COR-L47 (cell line): Measurements from ENCODE around the gene COL12A1.

Experiments
- DNase-seq: peaks from one replicate; lab custom pipeline; 2025; lab: John Stamatoyannopoulos, UW

COL12A1 gene

DNA sequence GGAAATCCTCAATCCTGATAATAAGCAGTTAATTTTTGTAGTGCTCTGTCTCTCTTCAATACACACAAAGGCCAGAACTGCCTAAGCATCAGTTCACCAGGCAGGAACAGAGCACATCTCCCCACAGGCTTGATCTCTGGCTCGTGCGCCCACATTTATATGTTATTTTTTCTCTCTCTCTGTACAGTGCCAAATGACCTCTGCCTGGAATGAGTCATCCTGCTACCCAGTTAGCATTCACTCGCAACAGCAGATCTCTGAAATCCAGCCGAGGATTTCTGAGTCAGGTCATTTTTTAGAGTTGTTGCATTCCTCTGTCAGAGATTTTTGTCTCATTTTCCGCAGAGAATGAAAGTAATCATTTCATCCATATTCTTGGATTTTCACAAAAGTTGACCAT is 107.1 kb downstream of the COL12A1 start:
- no peak for DNase-seq

- no peak for DNase-seq
Measured at GRCh38 chr6:75096966-75097365, 108.9 kb downstream of the COL12A1 start.

DNA sequence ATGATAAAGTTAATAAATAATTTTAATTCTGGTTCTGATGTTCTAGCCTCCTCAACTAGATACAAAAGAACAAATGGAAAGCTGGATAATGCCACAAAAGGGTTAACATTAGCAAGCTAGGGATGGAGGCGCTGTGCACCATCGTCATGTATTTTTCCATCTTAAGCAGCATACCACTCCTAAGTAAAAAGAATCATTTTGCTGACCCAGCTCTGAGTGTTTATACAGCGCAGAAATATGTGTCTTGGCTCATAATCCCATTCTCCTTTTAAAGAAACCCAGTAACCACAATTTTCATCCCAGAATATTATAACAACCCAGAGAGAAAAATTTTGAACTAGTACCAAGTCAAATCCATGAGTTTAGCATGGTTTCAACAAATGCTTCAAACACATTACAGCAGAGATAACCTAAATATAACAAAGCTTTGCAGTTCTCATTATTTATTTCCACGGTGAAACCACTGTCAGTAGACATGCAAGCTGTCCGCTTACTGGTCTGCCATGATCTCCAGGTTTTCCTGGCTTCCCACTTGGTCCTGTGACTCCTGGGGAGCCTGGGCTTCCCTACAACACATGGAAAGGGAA is 111.1 kb downstream of the COL12A1 start:
- DNase-seq, result no peak

DNA sequence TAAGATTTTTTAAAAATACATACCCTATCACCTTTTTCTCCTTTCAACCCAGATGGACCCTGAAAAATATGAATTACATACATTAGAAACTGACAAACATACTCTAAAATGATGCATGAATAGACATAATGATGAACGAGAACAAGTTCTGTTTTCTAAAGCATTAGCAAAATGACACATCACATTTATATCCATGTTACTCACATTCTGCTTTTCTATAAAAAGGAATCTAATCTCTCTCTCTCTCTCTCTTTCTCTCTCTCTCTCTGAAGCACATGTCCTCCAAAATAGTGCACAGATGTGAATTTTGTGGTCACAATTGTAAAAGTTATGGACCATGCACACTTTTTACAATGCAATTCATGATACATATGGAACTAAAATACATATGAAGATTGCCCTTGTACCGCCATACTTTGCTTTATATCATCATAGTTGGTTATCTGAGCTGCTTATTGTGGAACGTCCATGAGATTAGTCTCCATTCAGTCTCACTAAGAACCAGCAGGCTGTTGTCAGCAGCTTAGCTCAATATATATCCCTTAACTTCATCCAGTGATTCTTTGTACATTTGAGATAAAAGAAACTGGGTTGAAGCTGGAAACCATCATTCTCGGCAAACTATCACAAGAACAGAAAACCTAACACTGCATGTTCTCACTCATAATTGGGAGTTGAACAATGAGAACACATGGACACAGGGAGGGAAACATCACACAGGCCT is 114.2 kb downstream of the COL12A1 start:
- DNase-seq, result no peak

DNA sequence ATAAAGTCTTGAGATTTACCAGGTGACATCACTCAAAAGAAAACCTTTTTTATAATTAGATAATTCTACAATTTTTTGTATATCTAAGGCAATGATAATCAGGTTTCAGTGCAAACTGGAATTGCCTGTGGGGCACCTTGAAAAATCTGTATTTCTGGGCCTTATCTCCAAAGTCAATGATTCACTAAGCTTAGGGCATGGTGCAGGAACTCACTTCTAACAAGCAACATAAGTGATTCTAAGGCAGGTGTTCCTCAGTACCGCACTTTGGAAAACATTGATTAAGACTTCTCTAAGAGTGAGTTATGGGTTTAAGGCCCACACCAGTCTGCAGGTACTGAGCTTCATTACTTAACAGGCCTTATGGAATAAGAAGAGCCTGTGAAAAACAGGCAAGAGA is 115.3 kb downstream of the COL12A1 start:
- no peak for DNase-seq

DNA sequence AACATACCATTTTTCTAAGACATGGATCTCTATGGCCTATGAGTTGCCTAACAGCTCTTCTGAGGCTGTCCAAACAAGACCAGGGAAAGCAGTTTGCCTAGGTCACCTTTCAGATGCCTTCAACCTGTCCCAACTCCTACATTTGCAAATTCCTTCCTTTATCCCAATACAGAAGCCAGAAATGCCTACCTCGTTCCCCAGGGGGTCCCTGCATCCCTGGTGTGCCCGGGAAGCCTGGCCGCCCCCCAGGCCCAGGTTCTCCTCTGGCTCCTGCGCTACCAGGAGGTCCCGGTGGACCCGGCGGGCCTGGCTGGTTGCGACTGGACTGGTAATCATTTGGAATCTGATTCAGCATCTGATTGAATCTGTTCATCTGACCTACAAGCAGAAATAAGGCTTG is 115.9 kb downstream of the COL12A1 start:
- DNase-seq, result no peak

DNA sequence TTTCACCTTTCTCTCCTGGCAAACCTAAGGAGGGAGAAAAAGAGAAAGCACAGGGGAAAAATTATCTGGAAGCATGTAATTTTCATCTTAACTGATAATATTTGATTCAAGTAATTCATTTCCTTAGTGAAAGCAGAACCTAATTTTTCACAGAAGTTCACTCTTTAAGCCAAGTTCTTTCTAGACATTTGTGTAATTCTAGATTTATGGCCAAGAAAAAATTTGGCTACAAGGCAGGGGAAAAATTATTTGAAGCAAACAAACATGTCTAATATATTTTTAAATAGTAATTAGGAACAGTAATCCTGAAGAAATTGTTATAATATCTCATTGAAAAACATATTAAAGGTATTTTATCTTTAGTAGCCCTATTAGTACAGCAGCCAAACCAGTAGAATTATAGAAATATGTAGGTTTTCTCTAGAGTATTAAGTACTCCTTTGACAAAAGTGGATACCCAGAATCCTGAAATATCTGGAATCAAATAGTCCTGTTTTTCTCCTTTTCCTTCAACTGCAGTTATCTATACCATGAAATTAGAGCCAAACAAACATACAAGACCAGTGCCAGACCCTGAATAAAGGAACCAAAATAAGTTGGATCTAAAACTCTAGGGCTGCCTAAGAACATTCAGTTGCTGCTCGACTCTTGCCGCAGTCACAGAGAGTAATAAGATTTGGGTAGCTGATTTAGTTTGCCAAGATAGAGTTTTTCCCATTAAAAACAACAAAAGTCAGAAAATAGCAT is 116.5 kb downstream of the COL12A1 start:
- DNase-seq, result no peak

GRCh38 chr6:75085931-75086635 is 119.8 kb downstream of the COL12A1 start:
- no peak for DNase-seq

DNA sequence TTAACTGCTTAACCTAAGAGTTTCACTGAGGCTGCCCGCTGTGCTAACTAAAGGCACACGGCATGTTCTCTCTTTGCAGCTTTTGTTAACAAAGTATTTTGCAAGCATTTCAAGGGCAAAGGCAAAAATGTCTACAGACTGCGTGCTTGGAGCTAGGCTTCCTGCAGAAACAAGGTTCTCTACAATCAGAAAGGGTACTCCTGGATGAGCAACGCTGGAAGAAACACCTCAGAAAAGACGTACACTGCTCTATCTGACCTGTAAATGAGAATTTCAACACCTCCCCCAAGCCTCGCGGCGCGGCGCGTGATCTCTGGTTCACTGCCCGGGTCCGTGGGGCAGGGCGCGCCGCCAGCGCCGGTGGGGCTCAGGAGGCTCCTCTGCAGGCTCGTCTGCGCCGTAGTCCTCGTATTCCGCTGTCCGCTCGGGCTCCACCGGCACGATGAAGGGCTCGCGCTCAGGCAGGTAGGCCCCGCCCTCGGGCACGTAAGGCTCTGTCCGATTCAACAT is 120.9 kb downstream of the COL12A1 start:
- DNase-seq, result no peak

GRCh38 chr6:75084018-75084417 is 121.8 kb downstream of the COL12A1 start:
- DNase-seq, result no peak

- no peak for DNase-seq
Measured at GRCh38 chr6:75081921-75082320, 123.9 kb downstream of the COL12A1 start.

- DNase-seq, result no peak
Measured at GRCh38 chr6:75081047-75081446, 124.8 kb downstream of the COL12A1 start.

DNA sequence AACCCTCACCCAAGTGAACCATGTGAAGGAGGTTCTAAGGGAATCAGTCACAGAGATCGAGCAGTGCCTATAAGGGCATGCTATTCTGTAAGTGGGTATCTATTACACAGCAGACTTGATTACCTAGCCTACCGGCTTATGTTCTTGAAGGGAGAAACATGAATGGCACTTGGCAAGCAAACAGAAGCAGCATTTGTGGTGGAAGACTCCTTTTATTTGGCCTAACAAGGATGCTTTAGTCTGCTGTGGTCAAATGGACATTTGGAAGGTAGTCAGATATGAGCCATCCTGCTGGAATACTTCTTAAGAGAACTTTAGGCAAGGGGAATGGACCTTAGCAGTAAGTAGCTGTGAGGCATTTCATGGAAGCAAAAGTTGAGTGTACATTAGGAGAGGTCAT is 126.3 kb downstream of the COL12A1 start:
- DNase-seq, result no peak

DNA sequence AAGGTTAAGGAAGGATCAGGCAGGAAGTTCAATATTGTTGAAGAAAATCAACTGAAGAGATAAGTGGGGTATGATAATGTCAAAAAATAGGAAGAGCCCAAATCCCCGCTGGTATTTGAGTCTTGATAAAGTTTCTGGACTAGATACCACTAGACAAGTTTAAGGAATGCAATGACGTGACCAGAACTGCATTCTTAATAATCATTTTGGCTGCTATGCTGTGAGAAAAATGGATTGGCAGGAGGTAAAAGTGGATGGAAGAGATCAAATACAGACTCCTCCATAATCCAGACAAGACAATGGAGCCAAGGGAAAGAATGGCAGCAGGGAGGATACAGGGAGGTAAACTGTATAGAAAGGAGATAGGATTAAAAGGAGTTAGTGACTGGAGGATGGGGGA is 128.2 kb downstream of the COL12A1 start:
- DNase-seq, result no peak

DNA sequence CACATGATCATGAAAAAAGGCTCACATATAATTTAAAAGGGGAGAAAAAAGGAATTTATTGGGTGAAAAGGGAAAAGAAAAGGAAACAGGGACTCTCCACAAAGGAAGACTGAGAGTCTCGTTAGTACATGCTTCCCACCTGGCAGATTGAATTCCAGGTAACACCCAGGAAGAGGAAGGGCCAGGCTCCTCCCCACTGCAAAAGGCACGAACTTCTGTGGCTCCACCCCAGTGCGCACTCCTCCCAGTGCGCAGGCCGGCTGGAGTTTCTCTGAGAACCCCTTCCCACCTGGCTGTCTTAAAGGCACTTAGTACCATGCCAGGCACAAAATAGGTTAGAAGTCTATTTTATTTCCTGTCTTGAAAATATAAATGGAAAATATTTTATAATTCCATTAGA is 129.8 kb downstream of the COL12A1 start:
- no peak for DNase-seq

DNA sequence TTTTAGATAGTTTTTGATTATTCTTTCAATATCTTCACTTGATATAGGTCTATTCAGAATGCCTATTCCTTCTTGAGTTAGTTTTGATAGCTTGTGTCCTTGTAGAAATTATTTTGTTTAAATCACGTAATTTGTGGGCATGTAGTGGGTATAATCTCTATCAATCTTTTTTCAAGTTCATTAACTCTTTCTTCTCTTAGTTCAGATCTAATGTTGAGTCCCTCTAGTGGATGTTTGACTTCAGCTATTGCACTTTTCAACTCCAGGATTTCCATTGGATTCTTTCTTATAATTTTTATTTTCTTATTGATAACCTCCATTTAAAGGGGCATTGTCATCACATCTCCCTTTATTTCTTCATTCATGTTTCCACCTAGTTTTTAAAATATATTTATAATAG is 135.6 kb downstream of the COL12A1 start:
- DNase-seq, result no peak

- DNase-seq, result no peak
Measured at GRCh38 chr6:75065523-75065922, 140.3 kb downstream of the COL12A1 start.

GRCh38 chr6:75052491-75052890 is 153.4 kb downstream of the COL12A1 start:
- no peak for DNase-seq

GRCh38 chr6:75049308-75049707 is 156.5 kb downstream of the COL12A1 start:
- DNase-seq, result no peak

DNA sequence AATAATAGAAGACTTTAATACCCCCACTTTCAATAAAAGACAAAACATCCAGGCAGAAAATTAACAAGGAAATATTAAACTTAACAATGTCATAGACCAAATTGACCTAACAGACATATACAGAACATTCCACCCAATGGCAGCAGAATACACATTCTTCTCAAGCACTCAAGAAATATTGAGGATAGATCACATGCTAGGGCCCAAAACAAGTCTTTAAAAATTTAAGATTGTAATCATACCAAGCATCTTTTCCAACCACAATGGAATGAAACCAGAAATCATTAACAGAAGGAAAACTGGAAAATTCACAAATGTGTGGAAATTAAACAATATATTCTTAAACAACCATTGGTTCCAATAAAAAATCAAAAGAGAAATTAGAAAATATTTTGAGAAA is 161.0 kb downstream of the COL12A1 start:
- no peak for DNase-seq

- no peak for DNase-seq
Measured at GRCh38 chr6:75041381-75041780, 164.5 kb downstream of the COL12A1 start.
